A673 (cell line): ENCODE measurements around the gene STAB2.

Experiments used
- EZH2 ChIP-seq: fragments of 200-600 bp; sonication (generic); IDR thresholded peaks from 2 replicates; pipeline ENCODE4 v1.6.1; 2017; ENCODE audit warnings: borderline replicate concordance, low read depth, mild to moderate bottlenecking, mixed read lengths, antibody characterized with exemption, low read length; ENCODE audit not compliant: poor library complexity, severe bottlenecking
- TF ChIP-seq, protein P1 (sequence below): fragments of 300-800, 200-600 bp; sonication (generic); conservative IDR thresholded peaks from 2 replicates; pipeline ENCODE4 v1.5.1; 2017; ENCODE audit warnings: low read depth, mild to moderate bottlenecking, antibody characterized with exemption, low read length, moderate library complexity, mixed read lengths

DNA sequence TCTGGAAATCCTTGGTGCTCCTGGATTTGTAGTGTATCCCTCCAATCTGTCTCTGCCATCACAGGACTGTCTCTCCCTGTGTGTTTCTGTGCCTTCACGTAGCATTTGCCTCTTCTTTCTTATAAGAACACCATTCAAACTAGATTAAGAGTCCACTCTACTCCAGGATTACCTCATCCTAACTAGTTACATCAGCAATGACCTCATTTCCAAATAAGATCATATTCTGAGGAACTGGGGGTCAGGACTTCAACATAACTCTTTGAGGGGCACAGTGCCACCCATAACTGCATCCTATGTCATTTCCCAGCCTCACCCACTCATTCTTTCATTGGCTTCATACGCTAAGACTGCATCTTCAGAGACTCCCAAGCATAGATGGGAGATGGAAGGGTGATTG is 147.8 kb downstream of the STAB2 start:
- TF ChIP-seq, protein P1, sequence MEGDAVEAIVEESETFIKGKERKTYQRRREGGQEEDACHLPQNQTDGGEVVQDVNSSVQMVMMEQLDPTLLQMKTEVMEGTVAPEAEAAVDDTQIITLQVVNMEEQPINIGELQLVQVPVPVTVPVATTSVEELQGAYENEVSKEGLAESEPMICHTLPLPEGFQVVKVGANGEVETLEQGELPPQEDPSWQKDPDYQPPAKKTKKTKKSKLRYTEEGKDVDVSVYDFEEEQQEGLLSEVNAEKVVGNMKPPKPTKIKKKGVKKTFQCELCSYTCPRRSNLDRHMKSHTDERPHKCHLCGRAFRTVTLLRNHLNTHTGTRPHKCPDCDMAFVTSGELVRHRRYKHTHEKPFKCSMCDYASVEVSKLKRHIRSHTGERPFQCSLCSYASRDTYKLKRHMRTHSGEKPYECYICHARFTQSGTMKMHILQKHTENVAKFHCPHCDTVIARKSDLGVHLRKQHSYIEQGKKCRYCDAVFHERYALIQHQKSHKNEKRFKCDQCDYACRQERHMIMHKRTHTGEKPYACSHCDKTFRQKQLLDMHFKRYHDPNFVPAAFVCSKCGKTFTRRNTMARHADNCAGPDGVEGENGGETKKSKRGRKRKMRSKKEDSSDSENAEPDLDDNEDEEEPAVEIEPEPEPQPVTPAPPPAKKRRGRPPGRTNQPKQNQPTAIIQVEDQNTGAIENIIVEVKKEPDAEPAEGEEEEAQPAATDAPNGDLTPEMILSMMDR = no peak
- no peak for TF ChIP-seq EZH2
